OCI-LY7 (cell line): ENCODE results near the gene STS. TPM values are rescaled to one million over a fixed set of nuclear protein-coding genes. Genes with fewer than 3 reads are reported as not detected.

Experiments used
- BruUV-seq: library from RNA; stranded (reverse); fragments of 400-500 nt; replicated peaks from 2 replicates; lab custom pipeline; 2021; lab: Mats Ljungman, UMichigan
- CTCF ChIA-PET: fragments of 300-600 bp; sonication (Branson Sonifier 250); formaldehyde crosslinking; loops from one replicate; lab custom pipeline; 2022; ENCODE audit warnings: antibody characterized with exemption; ENCODE audit not compliant: unreplicated experiment; lab: Charles Lee
- POLR2A ChIA-PET: fragments of 300-600 bp; sonication (Branson Sonifier 250); formaldehyde crosslinking; loops from one replicate; lab custom pipeline; 2022; ENCODE audit warnings: antibody characterized with exemption; lab: Charles Lee
- DNase-seq: peaks from one replicate; pipeline ENCODE4 v3.0.0-alpha.2; 2015; ENCODE audit warnings: low spot score
- H2AFZ ChIP-seq: fragments of 200-600 bp; sonication (generic), shearing (Covaris generic); 2 replicates; pipeline ENCODE4 v1.6.1; 2014; ENCODE audit warnings: mild to moderate bottlenecking, antibody characterized with exemption, low read length, moderate library complexity
- H3K27ac ChIP-seq: fragments of 200-600 bp; sonication (generic); 2 replicates; pipeline ENCODE4 v1.5.1; 2014; ENCODE audit warnings: mixed run types, low read depth, mild to moderate bottlenecking, moderate library complexity, low read length, inconsistent platforms; ENCODE audit not compliant: poor library complexity, severe bottlenecking
- H3K36me3 ChIP-seq: fragments of 200-600 bp; sonication (generic); 2 replicates; pipeline ENCODE4 v1.6.1; 2014; ENCODE audit warnings: mild to moderate bottlenecking, antibody characterized with exemption, low read length, moderate library complexity, mixed read lengths; ENCODE audit not compliant: insufficient read depth
- H3K4me1 ChIP-seq: fragments of 200-600 bp; sonication (generic); 2 replicates; pipeline ENCODE4 v1.5.1; 2014; ENCODE audit warnings: mild to moderate bottlenecking, low read length; ENCODE audit not compliant: insufficient read depth, poor library complexity, severe bottlenecking
- H3K4me2 ChIP-seq: fragments of 200-600 bp; sonication (generic); 2 replicates; pipeline ENCODE4 v1.6.1; 2014; ENCODE audit warnings: mild to moderate bottlenecking, low read length
- H3K4me3 ChIP-seq: fragments of 200-600 bp; sonication (generic); 2 replicates; pipeline ENCODE4 v1.5.1; 2014; ENCODE audit warnings: mild to moderate bottlenecking, low read depth, low read length; ENCODE audit not compliant: poor library complexity, severe bottlenecking
- H3K79me2 ChIP-seq: fragments of 200-600 bp; sonication (generic); 2 replicates; pipeline ENCODE4 v1.6.1; 2016; ENCODE audit warnings: low read depth, mild to moderate bottlenecking, low read length, moderate library complexity, mixed read lengths; ENCODE audit not compliant: insufficient read depth
- H3K9me2 ChIP-seq: fragments of 200-600 bp; sonication (generic); 2 replicates; pipeline ENCODE4 v1.6.1; 2016; ENCODE audit warnings: mild to moderate bottlenecking, low read length, mixed read lengths; ENCODE audit not compliant: insufficient read depth
- H3K9me3 ChIP-seq: fragments of 200-600 bp; sonication (generic); 2 replicates; pipeline ENCODE4 v1.6.1; 2014; ENCODE audit warnings: mild to moderate bottlenecking, mixed run types, low read length, mixed read lengths
- H4K20me1 ChIP-seq: fragments of 200-600 bp; sonication (generic); 2 replicates; pipeline ENCODE4 v1.6.1; 2014; ENCODE audit warnings: mild to moderate bottlenecking, antibody characterized with exemption, low read length, moderate library complexity, mixed read lengths; ENCODE audit not compliant: insufficient read depth
- CTCF ChIP-seq: fragments of 200-600 bp; sonication (generic); conservative IDR thresholded peaks from 2 replicates; pipeline ENCODE4 v1.5.1; 2014; ENCODE audit warnings: mild to moderate bottlenecking, antibody characterized with exemption, low read length, moderate library complexity, mixed read lengths
- EZH2phosphoT487 ChIP-seq: fragments of 200-600 bp; sonication (generic); IDR thresholded peaks from 2 replicates; pipeline ENCODE4 v1.6.1; 2018; ENCODE audit warnings: low read depth, borderline replicate concordance, mild to moderate bottlenecking, mixed run types, antibody characterized with exemption, low read length, moderate library complexity, mixed read lengths
- intact Hi-C: fragments of 100-400 bp; cut with micrococcal nuclease; formaldehyde crosslinking; loops from one replicate; pipeline ENCODE4 v1.10.0; 2022; ENCODE audit not compliant: unreplicated experiment
- total RNA-seq, 2 experiments: library from RNA; depleted of rRNA in 1 of 2; stranded (reverse); fragments of >200 nt in 1 of 2; shearing (Covaris generic) in 1 of 2; gene quantifications; 2 replicates each; pipeline ENCODE4 v1.2.3, GENCODE V29; 2014 to 2022

Gene STS
- total RNA-seq, 2 experiments from 2014 or later = 16.3 to 40.3 TPM

- intact Hi-C loops = loop anchor here (5.0 kb wide), 1 partner anchor 91 kb away; no protein-coding TSS in a partner anchor
Observed at GRCh38 chrX:7131621-7132020, 15.9 kb upstream of the STS start.

GRCh38 chrX:7132335-7133049, 15.0 kb upstream of the STS start:
- Histone ChIP-seq H3K4me2 (peak overlapping the region; percentile 73), H3K27ac (peak overlapping the region; percentile 84)

More at GRCh38 chrX:7131621-7132020, 15.9 kb upstream of the STS start:
- H3K9me3 ChIP-seq = no peaks in the 10 kb centered on the region
- H3K79me2 ChIP-seq = peaks cover 51% of the 10 kb centered on the region
- no peak overlapping the region for H3K4me2 ChIP-seq
- H4K20me1 ChIP-seq = no peaks in the 10 kb centered on the region
- H3K9me2 ChIP-seq = no peaks in the 10 kb centered on the region
- no peak for TF ChIP-seq CTCF
- no peak for TF ChIP-seq EZH2phosphoT487
- DNase-seq = no peak
- H3K4me1 ChIP-seq = peaks cover 48% of the 10 kb centered on the region
- H3K36me3 ChIP-seq = peaks cover 22% of the 10 kb centered on the region
- POLR2A ChIA-PET = interaction anchor here (1.2 kb wide), 1 partner anchor 15 kb away, joined by 3 read pairs; no protein-coding TSS in a partner anchor
- H3K4me3 ChIP-seq = no peak overlapping the region
- BruUV-seq = no TSS peak
- H3K27ac ChIP-seq = no peak overlapping the region
- no peak overlapping the region for H2AFZ ChIP-seq
- CTCF ChIA-PET = no interaction called here

More at GRCh38 chrX:7132335-7133049, 15.0 kb upstream of the STS start:
- TF ChIP-seq EZH2phosphoT487 (no peak), CTCF (peak; percentile 77)
- Histone ChIP-seq H3K9me2 (no peaks in the 10 kb centered on the region), H3K4me1 (peaks cover 50% of the 10 kb centered on the region), H3K36me3 (peaks cover 22% of the 10 kb centered on the region), H3K79me2 (peaks cover 48% of the 10 kb centered on the region), H4K20me1 (no peaks in the 10 kb centered on the region), H3K9me3 (no peaks in the 10 kb centered on the region), H3K4me3 (peak overlapping the region; percentile 50), H2AFZ (no peak overlapping the region)
- intact Hi-C loops = loop anchor here (5.0 kb wide), 1 partner anchor 90 kb away; no protein-coding TSS in a partner anchor
- DNase-seq = peak; percentile 69
- CTCF ChIA-PET = interaction anchor here (1.1 kb wide), 1 partner anchor 11 kb away, joined by 4 read pairs; no protein-coding TSS in a partner anchor
- POLR2A ChIA-PET = interaction anchor here (0.5 to 5.0 kb wide), 7 partner anchors 11 to 321 kb away, joined by 3 to 38 read pairs (median 4); partner anchors contain the start of gene PUDP
- no TSS peak for BruUV-seq
